Posterior cingulate gyrus (tissue), 11 donors: Measurements from ENCODE around the gene GPR32.
A peak's percentile ranks its signal among the peaks of the same experiment; 100 is the strongest.
"Not testable (repeated sequence)": the region's sequence is repeated elsewhere in the genome, so short reads cannot be mapped to it uniquely, and the experiment has no call there.

ENCODE experiments used
- DNase-seq, 10 donors: peaks; one replicate each; pipeline versions ENCODE4 v3.0.0 to v3.0.0-alpha.2; 2020 to 2021; ENCODE audit warnings: mixed read lengths in 3 of 10
- intact Hi-C: fragments of 100-400 bp; cut with DNase I; formaldehyde crosslinking; loops from one replicate; pipeline ENCODE4 v1.15.1; 2023

Gene GPR32

GRCh38 chr19:50770164-50770563 lies at the start of gene GPR32:
Gene GPR32, plus strand, starts transcription at chr19:50770464. Its CDS starts 137 bp downstream, at chr19:50770601.
- intact Hi-C loops: not testable (repeated sequence)

GRCh38 chr19:50720921-50721381 lies 49.3 kb upstream of the GPR32 start:
- DNase-seq: peak in 3 of 10 donors; percentile 73 to 87 (median 86)
- intact Hi-C loops: loop anchor here (5.0 kb wide), 3 partner anchors 61 to 114 kb away; no protein-coding TSS in a partner anchor

More at GRCh38 chr19:50770164-50770563, at the start of gene GPR32:
- DNase-seq: not testable (repeated sequence)

- intact Hi-C loops: loop anchor here (5.0 kb wide), 3 partner anchors 61 to 114 kb away; no protein-coding TSS in a partner anchor
- DNase-seq: peak in 3 of 10 donors; percentile 58 to 79 (median 71)
Measured at GRCh38 chr19:50721441-50722137, 48.7 kb upstream of the GPR32 start.

- intact Hi-C loops: loop anchor here (5.0 kb wide), 3 partner anchors 60 to 115 kb away; no protein-coding TSS in a partner anchor
- DNase-seq: peak in 3 of 10 donors; percentile 31 to 61 (median 35)
Measured at GRCh38 chr19:50722201-50723013, 47.9 kb upstream of the GPR32 start.

DNA sequence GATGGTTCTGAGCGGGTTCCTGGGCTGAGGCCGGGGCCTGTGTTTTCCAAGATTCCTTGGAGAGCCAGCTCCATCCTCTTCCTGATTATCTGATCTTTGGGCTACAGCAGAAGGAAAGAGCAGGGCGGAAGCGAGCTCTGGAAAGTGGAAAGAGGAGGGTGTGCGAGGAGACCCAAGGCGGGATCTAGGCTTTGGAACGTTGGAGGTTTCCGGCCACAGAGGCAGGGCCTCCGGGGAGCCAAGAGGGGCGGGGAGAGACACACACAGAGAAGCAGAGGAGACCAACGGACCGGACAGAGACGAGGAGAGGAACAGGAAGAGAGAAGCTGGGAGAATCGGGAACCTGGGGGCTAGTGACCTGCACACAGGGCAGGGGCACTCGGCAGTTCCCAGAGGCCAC lies 47.2 kb upstream of the GPR32 start, which contains the start of gene CLEC11A:
TSS of gene CLEC11A (plus strand) at position 296 of the 400 bp plus-strand sequence. CDS start 162 bp downstream, outside the sequence.
- intact Hi-C loops: loop anchor here (5.0 kb wide), 3 partner anchors 59 to 116 kb away; no protein-coding TSS in a partner anchor
- DNase-seq: peak in 3 of 10 donors; percentile 43 to 66 (median 59)

- peak in 2 of 10 donors; percentile 70 to 72 for DNase-seq
Measured at GRCh38 chr19:50723735-50724521, 46.3 kb upstream of the GPR32 start.

GRCh38 chr19:50724522-50725217 lies 45.6 kb upstream of the GPR32 start:
- peak; percentile 99 to 100 (median 99) for DNase-seq
- intact Hi-C loops: loop anchor here (5.0 kb wide), 3 partner anchors 58 to 117 kb away; no protein-coding TSS in a partner anchor

More at GRCh38 chr19:50723735-50724521, 46.3 kb upstream of the GPR32 start:
- intact Hi-C loops: loop anchor here (5.0 kb wide), 3 partner anchors 58 to 117 kb away; no protein-coding TSS in a partner anchor

DNA sequence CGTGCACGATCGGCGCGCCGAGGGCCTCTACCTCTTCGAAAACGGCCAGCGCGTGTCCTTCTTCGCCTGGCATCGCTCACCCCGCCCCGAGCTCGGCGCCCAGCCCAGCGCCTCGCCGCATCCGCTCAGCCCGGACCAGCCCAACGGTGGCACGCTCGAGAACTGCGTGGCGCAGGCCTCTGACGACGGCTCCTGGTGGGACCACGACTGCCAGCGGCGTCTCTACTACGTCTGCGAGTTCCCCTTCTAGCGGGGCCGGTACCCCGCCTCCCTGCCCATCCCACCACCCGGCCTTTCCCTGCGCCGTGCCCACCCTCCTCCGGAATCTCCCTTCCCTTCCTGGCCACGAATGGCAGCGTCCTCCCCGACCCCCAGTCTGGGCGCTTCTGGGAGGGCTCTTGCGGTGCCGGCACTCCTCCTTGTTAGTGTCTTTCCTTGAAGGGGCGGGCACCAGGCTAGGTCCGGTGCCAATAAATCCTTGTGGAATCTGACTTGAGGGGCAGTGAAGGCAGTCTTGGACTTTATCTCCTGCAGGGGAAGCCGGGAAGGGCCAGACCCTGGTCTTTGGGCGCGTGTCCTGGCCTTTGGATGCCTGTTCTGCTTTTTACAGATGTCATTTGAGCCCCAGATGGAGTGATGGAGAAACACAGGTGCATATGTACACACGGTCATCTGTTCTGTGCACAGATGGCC lies 44.9 kb upstream of the GPR32 start:
- peak in 1 of 10 donors; percentile 24 for DNase-seq
- intact Hi-C loops: no loop called here

DNA sequence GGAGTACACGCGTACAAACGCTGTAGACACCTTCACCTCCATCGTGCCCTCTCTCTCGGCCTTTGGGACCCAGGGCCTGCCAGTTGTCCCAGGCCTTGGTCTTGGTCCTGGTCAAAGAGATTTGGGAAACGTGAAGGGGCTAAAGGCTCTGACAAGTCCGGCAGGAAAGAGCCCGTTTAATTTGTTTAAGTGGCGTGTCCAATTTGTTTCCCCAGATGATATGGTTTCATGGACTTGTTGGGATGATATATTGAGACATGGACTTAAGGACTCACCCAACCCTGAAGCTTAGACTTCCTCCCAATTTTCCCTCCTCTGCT lies 44.4 kb upstream of the GPR32 start:
- intact Hi-C loops: no loop called here
- DNase-seq: peak in 1 of 10 donors; percentile 71

DNA sequence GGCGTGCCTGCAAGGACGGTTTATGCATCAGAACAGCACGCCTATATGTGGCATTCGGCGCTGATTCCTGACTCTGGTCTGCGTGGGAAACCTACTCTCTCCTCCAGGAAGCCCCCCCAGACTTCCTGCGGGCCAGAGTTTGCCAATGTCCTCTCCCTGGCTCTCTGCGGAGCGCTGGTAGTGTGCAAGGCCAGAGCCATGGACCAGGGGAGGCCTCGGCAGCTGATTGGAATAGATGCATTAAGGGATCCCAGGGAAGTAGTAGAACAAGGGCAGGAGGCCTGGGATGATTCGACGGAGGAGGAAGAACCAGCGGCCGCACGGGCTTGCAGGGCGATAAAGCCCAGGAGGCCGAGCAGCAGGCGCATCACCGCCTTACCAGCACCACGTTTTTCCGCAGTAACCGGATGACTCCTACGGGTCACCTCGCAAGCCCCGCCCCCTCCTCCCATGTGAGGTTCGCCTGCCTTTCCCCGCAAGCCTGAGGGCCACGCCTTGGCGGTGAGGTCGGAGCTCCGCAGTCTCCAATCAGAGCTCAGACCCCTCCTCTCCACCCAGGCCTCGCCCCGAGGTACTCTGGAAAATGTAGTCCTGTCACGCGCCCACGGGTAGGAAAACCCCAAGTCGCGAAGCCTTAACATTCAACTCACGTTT lies 42.1 kb upstream of the GPR32 start:
- peak; percentile 59 to 97 (median 78) for DNase-seq
- intact Hi-C loops: no loop called here

DNA sequence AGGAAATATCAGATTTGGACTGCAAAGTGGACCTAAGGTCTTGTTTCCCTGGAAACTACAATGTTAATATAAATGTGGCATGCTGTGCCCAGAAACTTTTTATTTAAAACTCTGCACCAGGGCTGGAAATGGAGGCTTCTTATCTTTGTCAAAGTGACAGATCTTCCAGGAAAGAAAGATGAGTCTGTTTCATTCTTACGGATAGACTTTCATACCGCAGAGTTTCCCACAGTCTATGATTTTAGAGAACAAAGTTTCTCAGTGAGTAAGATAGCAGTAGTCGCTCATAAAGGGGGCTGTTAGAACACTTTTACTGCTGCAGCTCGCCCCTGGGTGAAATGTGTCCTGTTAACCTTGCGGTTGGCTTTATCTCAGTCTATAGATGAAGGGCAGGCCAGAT lies 40.4 kb upstream of the GPR32 start:
- intact Hi-C loops: no loop called here
- DNase-seq: no peak

DNA sequence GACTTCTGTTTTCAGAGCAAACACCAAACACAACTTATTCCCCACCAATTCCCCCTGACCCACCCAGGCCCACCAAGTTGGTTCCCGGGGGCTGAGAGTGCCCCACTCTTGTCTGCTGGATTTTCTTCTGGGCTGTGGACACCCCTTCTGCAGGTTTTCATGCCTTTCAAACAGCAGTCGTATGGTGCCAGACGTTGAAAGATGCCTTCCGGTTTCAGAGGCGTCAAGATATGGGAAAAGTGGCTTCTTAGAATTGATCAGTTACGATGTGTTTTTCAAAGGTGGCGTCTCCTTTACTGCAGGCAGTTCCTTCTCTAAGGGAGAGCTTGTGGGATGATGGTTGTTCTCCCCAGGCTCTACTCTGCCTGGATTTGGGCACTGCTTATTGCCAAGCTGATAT lies 34.4 kb upstream of the GPR32 start:
- intact Hi-C loops: no loop called here
- peak in 2 of 10 donors; percentile 14 to 19 for DNase-seq

- intact Hi-C loops: no loop called here
- DNase-seq: no peak
Measured at GRCh38 chr19:50736338-50736737, 33.9 kb upstream of the GPR32 start.

- peak in 2 of 10 donors; percentile 18 to 44 for DNase-seq
- intact Hi-C loops: no loop called here
Measured at GRCh38 chr19:50739132-50739913, 30.9 kb upstream of the GPR32 start.

DNA sequence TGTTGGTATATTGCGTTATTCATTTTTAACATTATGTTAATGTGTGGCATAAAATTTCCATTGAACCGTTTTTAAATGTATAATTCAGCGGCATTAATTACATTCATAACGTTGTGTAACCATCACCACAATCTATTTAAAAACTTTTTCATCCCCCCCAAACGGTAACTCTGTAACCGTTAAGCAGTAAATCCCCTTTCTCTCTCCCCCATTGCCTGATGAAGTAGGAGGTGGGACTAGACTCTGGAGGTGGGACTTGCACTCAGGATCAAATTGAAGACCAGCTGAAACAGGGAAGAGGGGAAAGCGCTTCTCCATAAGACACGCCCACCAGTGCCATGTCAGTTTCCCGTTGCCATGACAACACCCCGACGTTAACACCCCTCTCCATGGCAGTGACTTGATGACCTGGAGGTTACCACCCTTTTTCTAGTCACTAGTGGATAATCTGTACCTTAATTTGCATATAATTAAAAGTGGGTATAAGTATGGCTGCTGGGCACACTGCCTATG lies 30.3 kb upstream of the GPR32 start:
- peak in 2 of 10 donors; percentile 2 to 18 for DNase-seq
- intact Hi-C loops: no loop called here

- intact Hi-C loops: no loop called here
- peak in 2 of 10 donors; percentile 22 to 36 for DNase-seq
Measured at GRCh38 chr19:50741179-50741933, 28.9 kb upstream of the GPR32 start.
